T follicular helper cell (primary cell): Measurements from ENCODE around the gene AANAT.

Source experiments
- DNase-seq: peaks from one replicate; pipeline ENCODE4 v3.0.0-alpha.2; 2020; ENCODE audit warnings: low read depth

Gene AANAT

GRCh38 chr17:76442341-76443338, 24.8 kb upstream of the AANAT start:
- no peak for DNase-seq

- DNase-seq, result no peak
Observed at GRCh38 chr17:76444518-76445311, 22.7 kb upstream of the AANAT start.

GRCh38 chr17:76445697-76446448, 21.5 kb upstream of the AANAT start:
- no peak for DNase-seq

GRCh38 chr17:76446449-76447231, 20.8 kb upstream of the AANAT start:
- DNase-seq, result no peak

GRCh38 chr17:76447931-76448652, 19.3 kb upstream of the AANAT start:
- DNase-seq, result no peak

- no peak for DNase-seq
Observed at GRCh38 chr17:76449126-76449525, 18.3 kb upstream of the AANAT start.

- DNase-seq, result no peak
Observed at GRCh38 chr17:76451506-76451905, 15.9 kb upstream of the AANAT start.

- no peak for DNase-seq
Observed at GRCh38 chr17:76452127-76452659, 15.2 kb upstream of the AANAT start.

- peak; percentile 91 for DNase-seq
Observed at GRCh38 chr17:76452660-76453430, 14.6 kb upstream of the AANAT start, which contains the start of gene UBE2O. Gene UBE2O (minus strand): TSS chr17:76453152. CDS start chr17:76453141, 11 bp downstream.

- no peak for DNase-seq
Observed at GRCh38 chr17:76453431-76453743, 14.0 kb upstream of the AANAT start.

- no peak for DNase-seq
Observed at GRCh38 chr17:76458580-76459490, 8.6 kb upstream of the AANAT start.

- DNase-seq, result no peak
Observed at GRCh38 chr17:76459674-76460073, 7.7 kb upstream of the AANAT start.

- no peak for DNase-seq
Observed at GRCh38 chr17:76461765-76462555, 5.4 kb upstream of the AANAT start.

GRCh38 chr17:76462556-76463290, 4.7 kb upstream of the AANAT start:
- DNase-seq, result no peak

GRCh38 chr17:76466775-76467130, 650 bp upstream of the AANAT start:
- DNase-seq, result no peak

- DNase-seq, result no peak
Observed at GRCh38 chr17:76467809-76468633, 618 bp downstream of the AANAT start.
